MCF 10A (cell line): ENCODE measurements around the gene ATG2B. TPM values are rescaled to one million over a fixed set of nuclear protein-coding genes. Genes with fewer than 3 reads are reported as not detected.

ENCODE experiments used
- BruUV-seq: library from RNA; stranded (reverse); fragments of 400-500 nt; replicated peaks from 2 replicates; lab custom pipeline; 2021; lab: Mats Ljungman, UMichigan
- CTCF ChIA-PET: fragments of 300-600 bp; sonication (Branson Sonifier 250); formaldehyde crosslinking; extraction: SDS; loops from one replicate; lab custom pipeline; 2021; ENCODE audit warnings: antibody characterized with exemption, inconsistent platforms; lab: Yijun Ruan, JAX
- POLR2A ChIA-PET: fragments of 300-600, 350-650 bp; sonication (Branson Sonifier 250); formaldehyde crosslinking; extraction: SDS; loops from one replicate; lab custom pipeline; 2020; ENCODE audit warnings: antibody characterized with exemption, inconsistent platforms; lab: Yijun Ruan, JAX
- DNase-seq: peaks from one replicate; pipeline ENCODE4 v3.0.0-alpha.2; 2018; ENCODE audit not compliant: unreplicated experiment
- H3K27ac Mint-ChIP-seq: one replicate; pipeline ENCODE4 v1.8.0; 2022; ENCODE audit warnings: mild to moderate bottlenecking, low read depth, mixed read lengths; ENCODE audit not compliant: unreplicated experiment
- H3K27me3 Mint-ChIP-seq: one replicate; pipeline ENCODE4 v1.8.0; 2022; ENCODE audit warnings: mixed read lengths; ENCODE audit not compliant: insufficient read depth, unreplicated experiment
- H3K36me3 Mint-ChIP-seq: one replicate; pipeline ENCODE4 v1.8.0; 2022; ENCODE audit warnings: mild to moderate bottlenecking, moderate library complexity, mixed read lengths; ENCODE audit not compliant: insufficient read depth, unreplicated experiment
- H3K4me1 Mint-ChIP-seq: one replicate; pipeline ENCODE4 v1.8.0; 2022; ENCODE audit warnings: mixed read lengths; ENCODE audit not compliant: insufficient read depth, unreplicated experiment
- H3K4me3 Mint-ChIP-seq: one replicate; pipeline ENCODE4 v1.8.0; 2022; ENCODE audit warnings: mild to moderate bottlenecking, moderate library complexity, mixed read lengths; ENCODE audit not compliant: unreplicated experiment
- H3K9me3 Mint-ChIP-seq: one replicate; pipeline ENCODE4 v1.8.0; 2022; ENCODE audit warnings: mixed read lengths; ENCODE audit not compliant: unreplicated experiment
- intact Hi-C: fragments of 100-400 bp; cut with micrococcal nuclease; formaldehyde crosslinking; loops from 2 replicates; pipeline ENCODE4 v1.14.1; 2022
- total RNA-seq: library from RNA; stranded (reverse); gene quantifications from 2 replicates; pipeline ENCODE4 v1.2.3, GENCODE V29; 2022
- TF ChIP-seq, protein P1 (sequence below): fragments of 200-600 bp; IDR thresholded peaks from one replicate; pipeline ENCODE4 v1.8.0; 2022; ENCODE audit warnings: antibody characterized with exemption, mild to moderate bottlenecking; ENCODE audit not compliant: unreplicated experiment

The ATG2B gene
- total RNA-seq, 1 experiment from 2014 or later = 20.5 TPM

GRCh38 chr14:96400495-96400894 lies 37.4 kb upstream of the ATG2B start:
- POLR2A ChIA-PET = interaction anchor here (0.6 kb wide), 1 partner anchor 91 kb away, joined by 4 read pairs; no protein-coding TSS in a partner anchor
- Mint-ChIP-seq H3K27ac (no peak overlapping the region), H3K9me3 (no peaks in the 10 kb centered on the region), H3K36me3 (no peaks in the 10 kb centered on the region), H3K27me3 (peaks cover 23% of the 10 kb centered on the region), H3K4me1 (no peaks in the 10 kb centered on the region), H3K4me3 (no peak overlapping the region)
- TF ChIP-seq, protein P1, sequence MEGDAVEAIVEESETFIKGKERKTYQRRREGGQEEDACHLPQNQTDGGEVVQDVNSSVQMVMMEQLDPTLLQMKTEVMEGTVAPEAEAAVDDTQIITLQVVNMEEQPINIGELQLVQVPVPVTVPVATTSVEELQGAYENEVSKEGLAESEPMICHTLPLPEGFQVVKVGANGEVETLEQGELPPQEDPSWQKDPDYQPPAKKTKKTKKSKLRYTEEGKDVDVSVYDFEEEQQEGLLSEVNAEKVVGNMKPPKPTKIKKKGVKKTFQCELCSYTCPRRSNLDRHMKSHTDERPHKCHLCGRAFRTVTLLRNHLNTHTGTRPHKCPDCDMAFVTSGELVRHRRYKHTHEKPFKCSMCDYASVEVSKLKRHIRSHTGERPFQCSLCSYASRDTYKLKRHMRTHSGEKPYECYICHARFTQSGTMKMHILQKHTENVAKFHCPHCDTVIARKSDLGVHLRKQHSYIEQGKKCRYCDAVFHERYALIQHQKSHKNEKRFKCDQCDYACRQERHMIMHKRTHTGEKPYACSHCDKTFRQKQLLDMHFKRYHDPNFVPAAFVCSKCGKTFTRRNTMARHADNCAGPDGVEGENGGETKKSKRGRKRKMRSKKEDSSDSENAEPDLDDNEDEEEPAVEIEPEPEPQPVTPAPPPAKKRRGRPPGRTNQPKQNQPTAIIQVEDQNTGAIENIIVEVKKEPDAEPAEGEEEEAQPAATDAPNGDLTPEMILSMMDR = no peak
- BruUV-seq = no TSS peak
- CTCF ChIA-PET = interaction anchor here (0.9 to 1.1 kb wide), 2 partner anchors 12 to 103 kb away, joined by 3 read pairs; no protein-coding TSS in a partner anchor
- DNase-seq = no peak
- intact Hi-C loops = no loop called here

GRCh38 chr14:96399405-96399804 lies 36.3 kb upstream of the ATG2B start:
- Mint-ChIP-seq H3K36me3 (no peaks in the 10 kb centered on the region), H3K9me3 (no peaks in the 10 kb centered on the region), H3K4me1 (no peaks in the 10 kb centered on the region), H3K4me3 (no peak overlapping the region), H3K27ac (no peak overlapping the region), H3K27me3 (peaks cover 23% of the 10 kb centered on the region)
- no TSS peak for BruUV-seq
- ChIA-PET POLR2A (interaction anchor here (0.6 kb wide), 1 partner anchor 303 kb away, joined by 3 read pairs; no protein-coding TSS in a partner anchor), CTCF (interaction anchor here (0.9 kb wide), 1 partner anchor 102 kb away, joined by 3 read pairs; no protein-coding TSS in a partner anchor)
- no peak for DNase-seq
- intact Hi-C loops = no loop called here
- TF ChIP-seq, protein P1 = no peak

- CTCF ChIA-PET = no interaction called here
Measured at GRCh38 chr14:96398921-96399320, 35.8 kb upstream of the ATG2B start.

DNA sequence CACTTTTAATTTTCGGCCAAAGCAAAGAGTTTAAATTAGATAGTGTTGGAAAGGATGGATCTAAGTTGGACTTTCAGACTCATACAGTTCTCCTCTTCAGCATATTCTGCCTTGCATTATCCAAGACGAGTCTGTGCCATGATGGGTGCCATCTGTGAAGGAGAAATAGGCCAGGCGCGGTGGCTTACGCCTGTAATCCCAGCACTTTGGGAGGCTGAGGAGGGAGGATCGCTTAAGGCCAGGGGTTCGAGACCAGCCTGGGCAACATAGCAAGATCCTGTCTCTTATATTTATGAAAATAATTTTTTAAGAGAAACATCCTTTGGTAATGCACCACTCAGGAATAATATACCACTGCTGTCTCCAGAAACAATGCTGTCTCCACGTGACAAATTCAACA lies 35.3 kb upstream of the ATG2B start:
- Mint-ChIP-seq H3K4me3 (no peak overlapping the region), H3K4me1 (no peaks in the 10 kb centered on the region), H3K9me3 (no peaks in the 10 kb centered on the region), H3K27me3 (peaks cover 23% of the 10 kb centered on the region), H3K36me3 (no peaks in the 10 kb centered on the region), H3K27ac (no peak overlapping the region)
- CTCF ChIA-PET = no interaction called here
- intact Hi-C loops = no loop called here
- POLR2A ChIA-PET = no interaction called here
- no peak for DNase-seq
- TF ChIP-seq, protein P1 = no peak
- BruUV-seq = no TSS peak

More at GRCh38 chr14:96398921-96399320, 35.8 kb upstream of the ATG2B start:
- intact Hi-C loops = no loop called here
- Mint-ChIP-seq H3K27ac (no peak overlapping the region), H3K4me3 (no peak overlapping the region), H3K4me1 (no peaks in the 10 kb centered on the region), H3K27me3 (peaks cover 23% of the 10 kb centered on the region), H3K9me3 (no peaks in the 10 kb centered on the region), H3K36me3 (no peaks in the 10 kb centered on the region)
- BruUV-seq = no TSS peak
- POLR2A ChIA-PET = interaction anchor here (0.6 kb wide), 1 partner anchor 303 kb away, joined by 3 read pairs; no protein-coding TSS in a partner anchor
- no peak for DNase-seq
- TF ChIP-seq, protein P1 = no peak
